H9 (cell line): Measurements from ENCODE around the gene LIN9. TPM values are rescaled to one million over a fixed set of nuclear protein-coding genes. Genes with fewer than 3 reads are reported as not detected.

Experiments
- DNase-seq: peaks from one replicate; pipeline ENCODE4 v3.0.0-alpha.2; 2017
- H2AFZ ChIP-seq: one replicate; pipeline ENCODE4 v1.6.1; 2013; ENCODE audit warnings: mild to moderate bottlenecking, low read length, control low read depth, moderate library complexity
- H2AK5ac ChIP-seq: 2 replicates; pipeline ENCODE4 v1.6.1; 2013; ENCODE audit warnings: low read length, control low read depth, mixed read lengths; ENCODE audit not compliant: insufficient read length
- H2BK120ac ChIP-seq: one replicate; pipeline ENCODE4 v1.6.1; 2013; ENCODE audit warnings: low read depth, mild to moderate bottlenecking, low read length, control low read depth, inconsistent platforms; ENCODE audit not compliant: poor library complexity, severe bottlenecking
- H2BK12ac ChIP-seq: 2 replicates; pipeline ENCODE4 v1.6.1; 2013; ENCODE audit warnings: low read length, control low read depth, mixed read lengths, low read depth; ENCODE audit not compliant: insufficient read length
- H2BK15ac ChIP-seq: 2 replicates; pipeline ENCODE4 v1.6.1; 2013; ENCODE audit warnings: low read depth, low read length, control low read depth
- H2BK20ac ChIP-seq: one replicate; pipeline ENCODE4 v1.6.1; 2013; ENCODE audit warnings: low read depth, mild to moderate bottlenecking, low read length, control low read depth, inconsistent platforms; ENCODE audit not compliant: poor library complexity, severe bottlenecking
- H2BK5ac ChIP-seq: 2 replicates; pipeline ENCODE4 v1.6.1; 2013; ENCODE audit warnings: low read length, control low read depth, mixed read lengths; ENCODE audit not compliant: insufficient read length
- H3K14ac ChIP-seq: 2 replicates; pipeline ENCODE4 v1.6.1; 2013; ENCODE audit warnings: low read length, control low read depth; ENCODE audit not compliant: insufficient read depth
- H3K18ac ChIP-seq: 2 replicates; pipeline ENCODE4 v1.6.1; 2013; ENCODE audit warnings: low read depth, mild to moderate bottlenecking, mixed read lengths, low read length, control low read depth; ENCODE audit not compliant: insufficient read length
- H3K23ac ChIP-seq: 2 replicates; pipeline ENCODE4 v1.6.1; 2013; ENCODE audit warnings: low read length, control low read depth, mixed read lengths, low read depth; ENCODE audit not compliant: insufficient read length
- H3K23me2 ChIP-seq: 2 replicates; pipeline ENCODE4 v1.6.1; 2013; ENCODE audit warnings: low read depth, mild to moderate bottlenecking, mixed read lengths, low read length, control low read depth; ENCODE audit not compliant: insufficient read length, poor library complexity, severe bottlenecking
- H3K27ac ChIP-seq: 2 replicates; pipeline ENCODE4 v1.5.1; 2013; ENCODE audit warnings: low read length, control low read depth, mixed read lengths, low read depth; ENCODE audit not compliant: insufficient read length
- H3K27me3 ChIP-seq: 2 replicates; pipeline ENCODE4 v1.6.1; 2013; ENCODE audit warnings: low read length, control low read depth, inconsistent platforms; ENCODE audit not compliant: insufficient read depth
- H3K4ac ChIP-seq: 2 replicates; pipeline ENCODE4 v1.6.1; 2013; ENCODE audit warnings: low read depth, mild to moderate bottlenecking, control low read depth, inconsistent platforms, low read length, moderate library complexity
- H3K4me1 ChIP-seq: 2 replicates; pipeline ENCODE4 v1.6.1; 2013; ENCODE audit warnings: low read length, control low read depth, inconsistent platforms; ENCODE audit not compliant: insufficient read depth
- H3K4me2 ChIP-seq: 2 replicates; pipeline ENCODE4 v1.6.1; 2013; ENCODE audit warnings: low read length, control low read depth, mixed read lengths; ENCODE audit not compliant: insufficient read length, insufficient read depth
- H3K56ac ChIP-seq: 2 replicates; pipeline ENCODE4 v1.6.1; 2013; ENCODE audit warnings: low read depth, mild to moderate bottlenecking, mixed read lengths, low read length, control low read depth; ENCODE audit not compliant: insufficient read length
- H3K79me1 ChIP-seq: 2 replicates; pipeline ENCODE4 v1.6.1; 2013; ENCODE audit warnings: low read depth, mild to moderate bottlenecking, moderate library complexity, low read length, control low read depth, inconsistent platforms; ENCODE audit not compliant: insufficient read depth, poor library complexity, severe bottlenecking
- H3K79me2 ChIP-seq: 2 replicates; pipeline ENCODE4 v1.6.1; 2013; ENCODE audit warnings: low read length, control low read depth, inconsistent platforms; ENCODE audit not compliant: insufficient read depth
- H3K9ac ChIP-seq: 2 replicates; pipeline ENCODE4 v1.6.1; 2013; ENCODE audit warnings: low read length, control low read depth, mixed read lengths; ENCODE audit not compliant: insufficient read length; ENCODE audit errors: extremely low read depth
- H3K9me3 ChIP-seq: one replicate; pipeline ENCODE4 v1.6.1; 2013; ENCODE audit warnings: low read depth, low read length, inconsistent platforms; ENCODE audit not compliant: control insufficient read depth
- H3T11ph ChIP-seq: one replicate; pipeline ENCODE4 v1.6.1; 2013; ENCODE audit warnings: mild to moderate bottlenecking, low read length, control low read depth, inconsistent platforms
- H4K20me1 ChIP-seq: one replicate; pipeline ENCODE4 v1.6.1; 2013; ENCODE audit not compliant: control insufficient read depth, insufficient read length, insufficient read depth
- H4K5ac ChIP-seq: 2 replicates; pipeline ENCODE4 v1.6.1; 2013; ENCODE audit warnings: low read depth, mild to moderate bottlenecking, mixed read lengths, low read length, control low read depth; ENCODE audit not compliant: insufficient read length
- H4K8ac ChIP-seq: replicated peaks from 2 replicates; pipeline ENCODE4 v1.6.1; 2013; ENCODE audit warnings: low read length, control low read depth, mixed read lengths, low read depth; ENCODE audit not compliant: insufficient read length
- H4K91ac ChIP-seq: 2 replicates; pipeline ENCODE4 v1.6.1; 2013; ENCODE audit warnings: low read depth, mild to moderate bottlenecking, moderate library complexity, mixed read lengths, low read length, control low read depth; ENCODE audit not compliant: insufficient read length
- H3K27ac Mint-ChIP-seq, 3 experiments: 2 replicates in 2 of 3; 3 replicates in 1 of 3; pipeline ENCODE4 v1.8.0; 2020 to 2021; ENCODE audit warnings: mixed read lengths in 3 of 3, mild to moderate bottlenecking in 1 of 3, moderate library complexity in 1 of 3
- H3K27me3 Mint-ChIP-seq: 2 replicates; pipeline ENCODE4 v1.8.0; 2021; ENCODE audit warnings: low read depth, mild to moderate bottlenecking, moderate library complexity, mixed read lengths
- H3K36me3 Mint-ChIP-seq, 3 experiments: 2 replicates in 2 of 3; 3 replicates in 1 of 3; pipeline ENCODE4 v1.8.0; 2020 to 2021; ENCODE audit warnings: low read depth in 3 of 3, mixed read lengths in 3 of 3; ENCODE audit not compliant: insufficient read depth in 1 of 3
- H3K4me1 Mint-ChIP-seq, 2 experiments: 2 replicates each; pipeline ENCODE4 v1.8.0; 2020; ENCODE audit warnings: mixed read lengths in 2 of 2
- H3K4me3 Mint-ChIP-seq, 2 experiments: 2 replicates in 1 of 2; 3 replicates in 1 of 2; pipeline ENCODE4 v1.8.0; 2020 to 2021; ENCODE audit warnings: mild to moderate bottlenecking in 2 of 2, mixed read lengths in 2 of 2, moderate library complexity in 1 of 2
- H3K9me3 Mint-ChIP-seq, 2 experiments: 2 replicates in 1 of 2; 3 replicates in 1 of 2; pipeline ENCODE4 v1.8.0; 2020; ENCODE audit warnings: mild to moderate bottlenecking in 2 of 2, mixed read lengths in 2 of 2, moderate library complexity in 1 of 2
- CTCF ChIP-seq: fragments of 200-600 bp; sonication (generic); conservative IDR thresholded peaks from 3 replicates; pipeline ENCODE4 v1.8.0; 2021; ENCODE audit warnings: antibody characterized with exemption, mild to moderate bottlenecking
- WGBS: extraction: QIAGEN DNeasy Blood & Tissue Kit; methylation state at CpG from one replicate; pipeline ENCODE4 v1.1.7; 2013; ENCODE audit warnings: missing lambda C conversion rate, low lambda C conversion rate, mixed read lengths; ENCODE audit not compliant: insufficient read length; ENCODE audit errors: extremely low coverage; 5-methylcytosine and 5-hydroxymethylcytosine counted together
- total RNA-seq: library from RNA; stranded (reverse); gene quantifications from 2 replicates; pipeline ENCODE4 v1.2.1, GENCODE V29; 2021

The LIN9 gene
- total RNA-seq, 1 experiment from 2014 or later: 9.5 TPM

GRCh38 chr1:226255380-226255779, 53.6 kb downstream of the LIN9 start:
- H3K36me3 Mint-ChIP-seq: peaks cover 13 to 28% (median 25%) of the 10 kb centered on the region in 3 experiments

More at GRCh38 chr1:226255380-226255779, 53.6 kb downstream of the LIN9 start:
- Histone ChIP-seq H3T11ph (no peak overlapping the region), H2AK5ac (no peak overlapping the region), H2BK120ac (no peak overlapping the region), H2AFZ (no peak overlapping the region), H3K23ac (no peak overlapping the region), H3K23me2 (no peaks in the 10 kb centered on the region), H4K5ac (no peak overlapping the region), H3K4me2 (no peak overlapping the region), H4K8ac (no peak overlapping the region), H3K18ac (no peak overlapping the region), H2BK15ac (peak overlapping the region; percentile 48; the same call in 1 of the 2 replicates), H3K56ac (no peak overlapping the region), H4K91ac (no peak overlapping the region), H4K20me1 (no peaks in the 10 kb centered on the region), H3K79me2 (no peaks in the 10 kb centered on the region), H2BK20ac (no peak overlapping the region), H2BK5ac (no peak overlapping the region), H3K4ac (no peak overlapping the region), H3K9me3 (no peaks in the 10 kb centered on the region), H3K14ac (no peak overlapping the region), H3K27me3 (no peaks in the 10 kb centered on the region), H3K27ac (no peak overlapping the region), H3K9ac (no peak overlapping the region), H3K79me1 (no peaks in the 10 kb centered on the region), H3K4me1 (no peaks in the 10 kb centered on the region), H2BK12ac (no peak overlapping the region)
- no peak for DNase-seq
- Mint-ChIP-seq H3K27ac (peak overlapping the region in 1 of 3 experiments; percentile 34; a peak in 1 of 7 replicates), H3K9me3 (peaks cover 9 to 10% of the 10 kb centered on the region in 2 experiments; a peak in 4 of 5 replicates), H3K4me3 (no peak overlapping the region), H3K27me3 (no peaks in the 10 kb centered on the region), H3K4me1 (no peaks in the 10 kb centered on the region)
- no peak for TF ChIP-seq CTCF
- WGBS: no CpG with 5 or more reads among the region's 3 CpGs
